GM18519 (cell line): ENCODE data around the gene NEK11.
A peak's percentile ranks its signal among the peaks of the same experiment; 100 is the strongest.
"Not testable (repeated sequence)": the region's sequence is repeated elsewhere in the genome, so short reads cannot be mapped to it uniquely, and the experiment has no call there.

ENCODE experiments used
- ATAC-seq: cut with Tn5 transposase; IDR thresholded peaks from one replicate; pipeline ENCODE4 v1.9.1; 2021; ENCODE audit warnings: mild to moderate bottlenecking, moderate library complexity; ENCODE audit not compliant: unreplicated experiment, low FRiP score

Gene NEK11

DNA sequence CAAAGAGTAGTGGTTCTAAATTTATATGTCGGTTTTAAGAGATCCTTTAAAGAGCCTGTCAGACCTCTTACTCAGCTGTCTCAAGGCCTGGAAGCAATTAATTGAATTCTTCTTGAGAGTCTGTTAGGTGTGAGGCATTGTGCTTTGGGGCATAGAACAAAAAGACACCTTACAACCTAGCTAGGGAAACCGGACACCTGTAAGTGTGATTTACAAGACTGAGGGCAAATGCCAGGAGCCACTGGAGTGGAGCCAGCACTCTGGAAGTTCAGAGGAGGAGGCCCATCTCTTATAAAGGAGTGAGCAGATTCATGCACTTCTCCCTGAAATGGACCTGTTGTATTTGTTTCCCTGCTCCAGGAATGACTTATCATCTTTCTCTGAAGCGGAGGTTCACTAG lies 257.2 kb downstream of the NEK11 start:
- ATAC-seq: no peak

DNA sequence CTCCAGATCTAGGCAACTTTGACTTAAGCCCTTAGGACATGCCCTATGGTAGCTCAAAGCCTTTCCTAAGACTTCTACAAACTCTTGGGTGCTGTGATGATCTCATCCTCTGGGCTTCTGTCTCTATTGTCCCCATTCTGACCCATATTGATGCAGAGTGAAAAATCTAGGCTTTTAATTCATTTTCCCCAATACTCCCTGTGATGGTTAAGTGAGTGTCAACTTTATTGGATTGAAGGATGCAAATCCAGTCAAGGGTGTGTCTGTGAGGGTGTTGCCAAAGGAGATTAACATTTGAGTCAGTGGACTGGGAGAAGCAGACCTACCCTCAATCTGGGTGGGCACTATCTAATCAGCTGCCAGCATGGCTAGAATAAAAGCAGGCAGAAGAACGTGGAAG lies 257.6 kb downstream of the NEK11 start:
- ATAC-seq: no peak

- no peak for ATAC-seq
These were observed 258.8 kb downstream of the NEK11 start for GRCh38 chr3:131285456-131285855.

- no peak for ATAC-seq
These were observed 273.2 kb downstream of the NEK11 start for GRCh38 chr3:131299836-131300235.

GRCh38 chr3:131303848-131304247 lies 277.2 kb downstream of the NEK11 start:
- ATAC-seq: no peak

DNA sequence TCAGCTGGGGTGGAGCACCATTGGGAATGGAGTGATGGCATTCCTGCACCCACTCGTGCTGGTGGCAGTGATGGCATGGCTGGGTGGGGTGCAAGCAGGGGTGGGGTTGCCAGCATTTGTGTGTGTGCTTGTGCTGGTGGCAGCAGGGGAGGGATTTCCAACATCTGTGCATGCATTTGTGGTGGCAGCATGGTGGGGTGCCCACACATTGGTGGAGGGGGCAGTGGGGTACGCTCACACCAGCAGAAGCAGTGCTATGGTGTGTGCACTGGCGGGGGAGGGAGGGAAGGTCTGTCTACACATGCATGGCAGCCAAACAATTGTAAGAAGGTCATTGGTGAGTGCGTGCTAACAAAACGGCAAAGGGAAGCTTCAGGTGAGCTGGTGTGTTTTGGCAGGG lies 278.2 kb downstream of the NEK11 start:
- no peak for ATAC-seq

DNA sequence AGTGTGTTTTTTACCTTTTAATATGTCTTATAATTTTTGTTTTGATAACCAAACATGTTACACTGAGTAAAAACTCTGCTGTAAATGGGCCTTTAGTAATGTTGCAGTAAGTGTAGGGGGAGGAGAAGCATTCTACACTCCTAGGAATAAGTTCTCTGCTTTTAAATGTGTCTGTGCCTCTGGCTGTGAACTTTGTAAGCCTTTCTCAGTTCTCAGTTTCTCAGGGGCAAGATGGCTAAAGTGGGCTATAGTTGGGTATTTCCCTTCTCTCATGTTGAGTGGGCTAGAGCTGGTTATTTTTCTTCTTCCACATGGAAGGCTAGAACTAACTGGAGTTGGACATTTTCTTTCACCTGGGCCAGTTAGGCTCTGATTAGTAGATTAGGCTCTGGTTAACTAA lies 279.6 kb downstream of the NEK11 start:
- no peak for ATAC-seq

- no peak for ATAC-seq
These were observed 287.6 kb downstream of the NEK11 start for GRCh38 chr3:131314318-131314717.

DNA sequence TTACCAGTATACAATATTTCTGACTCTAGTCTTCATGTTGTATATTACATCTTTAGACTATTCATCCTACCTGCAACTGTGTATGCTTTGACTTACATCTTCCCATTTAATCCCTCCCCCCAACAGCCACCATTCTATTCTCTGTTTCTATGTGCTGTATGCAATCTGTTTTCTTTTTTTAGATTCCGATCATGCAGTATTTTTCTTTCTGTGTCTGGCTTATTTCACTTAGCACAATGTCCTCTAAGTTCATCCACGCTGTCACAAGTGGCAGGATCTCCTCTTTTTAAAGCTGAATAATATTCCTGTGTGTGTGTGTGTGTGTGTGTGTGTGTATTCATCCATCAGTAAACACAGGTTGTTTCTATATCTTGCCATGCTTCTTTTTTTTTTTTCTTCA lies 288.5 kb downstream of the NEK11 start:
- ATAC-seq: no peak

- no peak for ATAC-seq
These were observed 291.0 kb downstream of the NEK11 start for GRCh38 chr3:131317667-131318066.

GRCh38 chr3:131323014-131323413 lies 296.3 kb downstream of the NEK11 start:
- ATAC-seq: no peak

DNA sequence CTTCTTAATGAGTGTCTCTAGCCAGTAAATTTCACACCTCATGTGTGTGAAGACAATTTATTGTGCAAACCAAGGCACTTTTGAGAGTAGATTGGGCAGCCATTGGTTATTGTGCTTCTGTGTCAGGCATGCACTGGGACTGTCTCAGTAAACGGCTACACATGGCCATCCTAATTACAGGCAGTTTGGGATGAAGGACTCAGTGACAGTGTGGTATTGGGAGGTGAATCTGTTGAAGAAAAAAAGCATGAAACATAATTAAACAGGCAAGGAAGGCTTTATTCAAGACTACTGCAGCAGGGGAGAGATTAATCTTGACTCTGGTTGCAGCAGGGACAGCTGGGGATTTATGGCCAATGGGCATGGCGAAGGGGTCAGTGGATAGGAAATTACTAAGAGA lies 297.1 kb downstream of the NEK11 start:
- ATAC-seq: no peak

- ATAC-seq: no peak
These were observed 298.2 kb downstream of the NEK11 start for GRCh38 chr3:131324923-131325322.

- no peak for ATAC-seq
These were observed 299.6 kb downstream of the NEK11 start for GRCh38 chr3:131326307-131326706.

GRCh38 chr3:131328721-131329120 lies 302.0 kb downstream of the NEK11 start:
- ATAC-seq: no peak

DNA sequence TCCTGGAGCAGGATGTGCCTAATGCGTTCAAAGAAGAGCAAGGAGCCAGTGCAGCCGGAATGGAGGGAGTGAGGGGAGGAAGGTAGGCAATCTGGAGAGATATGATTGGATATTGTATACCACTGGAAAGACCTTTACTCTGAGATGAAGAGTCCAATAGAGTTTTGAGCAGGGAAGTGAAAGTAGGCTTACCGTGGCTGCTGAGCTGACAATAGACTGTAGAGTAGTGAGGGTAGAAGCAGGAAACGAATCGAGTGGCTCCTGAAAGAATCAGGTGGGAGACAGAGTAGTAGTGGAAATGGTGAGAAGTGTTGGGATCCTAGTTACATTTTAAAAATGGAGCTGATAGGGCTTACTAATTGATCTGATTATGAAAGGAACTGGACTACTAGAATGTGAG lies 303.1 kb downstream of the NEK11 start:
- ATAC-seq: peak; percentile 56

- ATAC-seq: not testable (repeated sequence)
These were observed 304.9 kb downstream of the NEK11 start for GRCh38 chr3:131331456-131332085.

GRCh38 chr3:131338948-131339640 lies 312.4 kb downstream of the NEK11 start:
- ATAC-seq: no peak

GRCh38 chr3:131341761-131342160 lies 315.1 kb downstream of the NEK11 start:
- ATAC-seq: no peak

DNA sequence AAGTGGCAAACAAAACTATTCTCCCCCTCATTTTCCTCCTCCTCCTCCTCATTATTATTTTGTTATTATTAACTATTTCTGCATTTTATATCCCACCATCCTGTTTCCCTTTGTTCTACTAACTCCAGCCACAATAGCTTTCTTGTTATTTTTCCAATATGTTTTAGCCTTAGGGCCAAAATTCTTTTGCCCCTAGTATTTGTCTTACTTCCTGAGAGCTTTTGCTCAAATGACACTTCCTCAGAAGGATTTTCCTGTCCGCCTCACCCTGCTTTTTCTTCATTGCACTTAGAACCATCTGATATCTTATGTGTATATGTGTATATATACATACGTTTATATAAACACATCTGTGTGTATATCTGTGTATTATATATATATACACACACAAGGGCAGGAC lies 322.2 kb downstream of the NEK11 start:
- ATAC-seq: no peak

DNA sequence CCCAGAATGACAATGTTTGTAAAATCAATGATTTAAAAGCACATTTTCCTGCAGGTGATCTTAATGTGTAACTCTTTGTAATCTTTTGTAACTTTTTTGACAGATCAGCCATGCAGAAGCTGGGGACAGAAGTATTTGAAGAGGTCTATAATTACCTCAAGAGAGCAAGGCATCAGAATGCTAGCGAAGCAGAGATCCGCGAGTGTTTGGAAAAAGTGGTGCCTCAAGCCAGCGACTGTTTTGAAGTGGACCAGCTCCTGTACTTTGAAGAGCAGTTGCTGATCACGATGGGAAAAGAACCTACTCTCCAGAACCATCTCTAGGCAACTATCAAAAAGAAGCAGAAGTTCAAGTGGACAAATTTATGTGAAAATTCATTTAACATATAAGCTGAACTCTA lies 322.8 kb downstream of the NEK11 start:
- ATAC-seq: no peak

DNA sequence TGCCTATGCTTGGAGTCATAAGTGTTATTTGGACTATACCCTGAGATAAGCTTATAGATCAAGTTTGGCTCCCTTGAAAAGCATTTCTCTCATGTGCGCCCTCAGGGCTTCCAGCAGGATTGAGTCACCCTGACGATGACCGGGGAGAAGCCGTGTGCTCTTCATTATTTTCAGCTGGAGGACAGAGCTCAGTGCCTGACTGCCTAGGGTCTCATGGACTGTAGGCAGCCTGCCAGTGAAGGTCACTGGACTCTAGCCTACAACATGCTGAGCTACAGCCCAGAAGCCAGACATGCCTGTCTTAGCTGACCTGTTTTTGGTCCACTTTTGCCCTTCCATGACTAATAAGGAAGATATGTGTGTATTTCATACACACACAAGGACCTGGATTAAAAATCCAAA lies 323.3 kb downstream of the NEK11 start:
- ATAC-seq: no peak
